K562 (cell line): Measurements from ENCODE around the gene SS18L1. TPM values are rescaled to one million over a fixed set of nuclear protein-coding genes. Genes with fewer than 3 reads are reported as not detected.

Experiments used
- MGA ChIP-seq: fragments of 450-650 bp; IDR thresholded peaks from 2 replicates; pipeline ENCODE4 v1.6.1; 2016; ENCODE audit warnings: mild to moderate bottlenecking, moderate library complexity
- POLR2G ChIP-seq: fragments of 200-400 bp; formaldehyde crosslinking; IDR thresholded peaks from 2 replicates; pipeline ENCODE4 v1.6.1; 2017; ENCODE audit warnings: low read depth, mild to moderate bottlenecking, antibody characterized with exemption, low read length, moderate library complexity
- polyA plus RNA-seq, 8 experiments: library from polyadenylated mRNA; depleted of rRNA in 4 of 8; stranded (reverse) in 5 of 8; unstranded in 3 of 8; fragments of >200 nt; fragmentation: Nextera tagmentation in 2 of 8; fragmentation: Illumina TruSeq in 1 of 8; extraction: Ambion mirVana in 2 of 8; extraction: Trizol in 1 of 8; gene quantifications; 2 replicates each; pipeline versions ENCODE4 v1.2.1 to v1.2.3, GENCODE V29; 2011 to 2014; ENCODE audit warnings: inconsistent platforms in 1 of 8, missing spikeins in 1 of 8
- total RNA-seq, 7 experiments: library from RNA; depleted of rRNA in 6 of 7; stranded (reverse); fragments of >200 nt in 6 of 7; fragmentation: Illumina TruSeq in 2 of 7; extraction: Trizol in 2 of 7; gene quantifications; 2 replicates each; pipeline versions ENCODE4 v1.2.1 to v1.2.3, GENCODE V29; 2011 to 2021; ENCODE audit warnings: low replicate concordance in 1 of 7

SS18L1 gene
- total and polyA plus RNA-seq, 9 of the 15 experiments (the other 6 are each of a cell fraction or from before 2014, with no cell fraction given), result 2.7 to 28.3 (median 15.1) TPM

- TF ChIP-seq MGA, result no peak
- peak; percentile 22; the same call in 1 of the 2 replicates for TF ChIP-seq POLR2G
Measured at GRCh38 chr20:62198496-62198895, 54.9 kb downstream of the SS18L1 start (continued).
